ENCODE data around the gene MIEN1. TPM values are rescaled to one million over a fixed set of nuclear protein-coding genes. Genes with fewer than 3 reads are reported as not detected.
A peak's percentile ranks its signal among the peaks of the same experiment; 100 is the strongest.

Gene MIEN1
- total RNA-seq, 2 donors from 2014 or later, result 27.1 to 30.3 TPM

DNA sequence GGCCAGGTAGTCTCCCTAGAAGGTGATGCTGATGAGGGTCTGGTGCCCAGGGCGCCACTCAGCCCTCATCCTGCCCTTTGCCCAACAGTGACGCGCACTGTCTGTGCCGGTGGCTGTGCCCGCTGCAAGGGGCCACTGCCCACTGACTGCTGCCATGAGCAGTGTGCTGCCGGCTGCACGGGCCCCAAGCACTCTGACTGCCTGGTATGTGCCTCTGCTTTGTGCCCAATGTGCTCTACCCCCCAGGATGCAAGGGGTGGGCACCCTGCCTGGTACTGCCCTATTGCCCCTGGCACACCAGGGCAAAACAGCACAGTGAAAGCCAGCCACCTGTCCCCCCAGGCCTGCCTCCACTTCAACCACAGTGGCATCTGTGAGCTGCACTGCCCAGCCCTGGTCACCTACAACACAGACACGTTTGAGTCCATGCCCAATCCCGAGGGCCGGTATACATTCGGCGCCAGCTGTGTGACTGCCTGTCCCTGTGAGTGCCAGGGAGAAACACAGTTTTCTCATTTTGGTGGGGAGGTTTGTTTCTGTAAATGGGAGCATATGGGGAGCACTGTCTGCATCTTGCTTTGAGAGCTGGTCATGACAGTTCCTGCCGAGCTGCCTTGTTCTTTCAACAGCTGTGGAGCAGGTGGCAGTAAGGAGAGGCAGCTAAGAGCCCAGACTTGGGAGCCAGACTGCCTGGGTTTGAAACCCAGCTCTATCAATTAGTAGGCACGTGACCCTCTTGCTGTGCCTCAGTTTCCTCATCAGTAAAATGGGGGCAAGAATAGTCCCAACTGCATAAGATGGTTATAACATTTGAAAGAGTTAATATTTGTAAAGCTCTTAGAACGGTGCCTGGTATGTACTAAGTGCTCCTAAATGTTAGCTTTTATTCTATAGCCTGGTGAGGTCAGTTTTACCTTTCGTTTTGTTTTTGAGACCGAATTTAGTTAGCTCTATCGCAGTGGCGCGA lies 20.1 kb downstream of the MIEN1 start:
- TF ChIP-seq, protein P1, sequence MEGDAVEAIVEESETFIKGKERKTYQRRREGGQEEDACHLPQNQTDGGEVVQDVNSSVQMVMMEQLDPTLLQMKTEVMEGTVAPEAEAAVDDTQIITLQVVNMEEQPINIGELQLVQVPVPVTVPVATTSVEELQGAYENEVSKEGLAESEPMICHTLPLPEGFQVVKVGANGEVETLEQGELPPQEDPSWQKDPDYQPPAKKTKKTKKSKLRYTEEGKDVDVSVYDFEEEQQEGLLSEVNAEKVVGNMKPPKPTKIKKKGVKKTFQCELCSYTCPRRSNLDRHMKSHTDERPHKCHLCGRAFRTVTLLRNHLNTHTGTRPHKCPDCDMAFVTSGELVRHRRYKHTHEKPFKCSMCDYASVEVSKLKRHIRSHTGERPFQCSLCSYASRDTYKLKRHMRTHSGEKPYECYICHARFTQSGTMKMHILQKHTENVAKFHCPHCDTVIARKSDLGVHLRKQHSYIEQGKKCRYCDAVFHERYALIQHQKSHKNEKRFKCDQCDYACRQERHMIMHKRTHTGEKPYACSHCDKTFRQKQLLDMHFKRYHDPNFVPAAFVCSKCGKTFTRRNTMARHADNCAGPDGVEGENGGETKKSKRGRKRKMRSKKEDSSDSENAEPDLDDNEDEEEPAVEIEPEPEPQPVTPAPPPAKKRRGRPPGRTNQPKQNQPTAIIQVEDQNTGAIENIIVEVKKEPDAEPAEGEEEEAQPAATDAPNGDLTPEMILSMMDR (IDR thresholded peaks at IDR 0.05), result no peak
- Histone ChIP-seq H3K27me3 (replicated peaks; ENCODE audit: insufficient read depth) (no peaks in the 10 kb centered on the region), H3K36me3 (peaks cover 81% of the 10 kb centered on the region), H3K4me3 (no peak overlapping the region), H3K27ac (no peak overlapping the region), H3K4me1 (ENCODE audit: control insufficient read depth in 1 of 2, low read depth in 2 of 2) (peaks cover 12 to 20% of the 10 kb centered on the region in 2 donors), H3K9me3 (no peaks in the 10 kb centered on the region)
- ATAC-seq (ENCODE audit: insufficient number of reproducible peaks, low FRiP score, low read depth) (no peak), DNase-seq (ENCODE audit: low spot score) (no peak)

DNA sequence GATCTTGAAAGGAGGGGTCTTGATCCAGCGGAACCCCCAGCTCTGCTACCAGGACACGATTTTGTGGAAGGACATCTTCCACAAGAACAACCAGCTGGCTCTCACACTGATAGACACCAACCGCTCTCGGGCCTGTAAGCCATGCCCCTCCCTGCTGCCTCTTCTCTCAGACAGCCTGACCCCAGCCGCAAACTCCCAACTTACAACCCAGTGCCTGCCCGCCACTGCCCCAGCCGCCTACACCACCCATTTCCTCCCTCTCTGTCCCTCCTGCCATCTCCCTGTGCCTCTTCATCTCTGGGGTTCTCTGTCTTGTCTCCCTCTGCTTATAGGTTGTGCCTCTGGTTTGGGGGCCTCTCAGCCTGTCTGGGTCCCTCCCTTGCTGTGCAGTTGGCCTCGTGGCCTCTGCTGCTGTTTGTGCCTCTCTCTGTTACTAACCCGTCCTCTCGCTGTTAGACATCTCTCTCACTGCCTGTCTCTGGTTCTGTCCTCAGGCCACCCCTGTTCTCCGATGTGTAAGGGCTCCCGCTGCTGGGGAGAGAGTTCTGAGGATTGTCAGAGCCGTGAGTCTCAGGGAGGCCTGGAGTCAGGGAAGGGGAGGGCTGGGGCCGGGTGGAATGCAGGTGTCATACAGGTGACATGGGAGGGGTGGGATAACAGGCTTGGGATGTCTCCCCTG lies 20.9 kb downstream of the MIEN1 start:
- Histone ChIP-seq H3K36me3 (peaks cover 73% of the 10 kb centered on the region), H3K4me3 (no peak overlapping the region), H3K9me3 (no peaks in the 10 kb centered on the region), H3K4me1 (ENCODE audit: control insufficient read depth in 1 of 2, low read depth in 2 of 2) (peaks cover 16 to 28% of the 10 kb centered on the region in 2 donors), H3K27me3 (replicated peaks; ENCODE audit: insufficient read depth) (no peaks in the 10 kb centered on the region), H3K27ac (no peak overlapping the region)
- no peak for DNase-seq (ENCODE audit: low spot score)
- TF ChIP-seq, protein P1 (IDR thresholded peaks at IDR 0.05), result no peak
- ATAC-seq (ENCODE audit: insufficient number of reproducible peaks, low FRiP score, low read depth), result no peak

DNA sequence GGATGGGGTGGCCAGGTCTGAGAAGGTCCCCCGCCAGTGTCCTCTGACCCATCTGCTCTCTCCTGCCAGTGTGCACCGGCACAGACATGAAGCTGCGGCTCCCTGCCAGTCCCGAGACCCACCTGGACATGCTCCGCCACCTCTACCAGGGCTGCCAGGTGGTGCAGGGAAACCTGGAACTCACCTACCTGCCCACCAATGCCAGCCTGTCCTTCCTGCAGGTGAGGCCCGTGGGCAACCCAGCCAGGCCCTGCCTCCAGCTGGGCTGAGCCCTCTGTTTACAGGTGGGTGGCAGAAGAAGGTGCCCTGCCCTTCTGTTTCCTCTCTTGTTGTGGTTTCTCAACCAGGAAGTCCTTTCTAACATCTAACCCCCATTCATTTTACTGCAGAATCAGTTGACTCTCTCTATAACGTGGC lies 23.4 kb downstream of the MIEN1 start:
- no peaks in the 10 kb centered on the region for H3K27me3 ChIP-seq (replicated peaks; ENCODE audit: insufficient read depth)
- TF ChIP-seq, protein P1 (IDR thresholded peaks at IDR 0.05), result no peak
- H3K4me3 ChIP-seq, result no peak overlapping the region
- DNase-seq (ENCODE audit: low spot score) (no peak), ATAC-seq (ENCODE audit: insufficient number of reproducible peaks, low FRiP score, low read depth) (no peak)
- no peaks in the 10 kb centered on the region for H3K9me3 ChIP-seq
- peaks cover 16 to 53% of the 10 kb centered on the region in 2 donors for H3K4me1 ChIP-seq (ENCODE audit: control insufficient read depth in 1 of 2, low read depth in 2 of 2)
- peaks cover 49% of the 10 kb centered on the region for H3K36me3 ChIP-seq
- H3K27ac ChIP-seq, result peak overlapping the region in 1 of 2 donors; percentile 85

DNA sequence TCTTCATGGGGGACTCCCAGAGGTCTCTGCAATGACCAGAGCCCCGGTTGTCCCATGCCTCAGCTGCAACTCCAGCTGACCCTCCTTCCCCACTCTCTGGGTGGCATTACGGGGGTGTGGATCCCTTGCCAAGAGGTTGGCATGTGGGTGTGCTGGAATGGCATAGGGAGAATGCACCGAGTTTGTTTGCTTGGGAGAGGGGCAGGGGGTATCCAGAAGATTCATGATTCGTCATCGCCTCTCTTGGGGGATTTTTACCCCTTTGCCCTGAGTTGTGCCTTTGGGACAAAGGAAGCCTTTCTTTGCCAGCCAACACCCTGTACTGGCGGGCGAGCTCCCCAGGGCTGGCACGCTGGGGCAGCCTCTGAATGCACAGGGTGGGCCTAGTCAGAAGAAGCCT lies 23.9 kb downstream of the MIEN1 start:
- H3K4me3 ChIP-seq, result peak overlapping the region; percentile 36
- no peaks in the 10 kb centered on the region for H3K27me3 ChIP-seq (replicated peaks; ENCODE audit: insufficient read depth)
- H3K36me3 ChIP-seq, result peaks cover 43% of the 10 kb centered on the region
- peaks cover 16 to 58% of the 10 kb centered on the region in 2 donors for H3K4me1 ChIP-seq (ENCODE audit: control insufficient read depth in 1 of 2, low read depth in 2 of 2)
- H3K27ac ChIP-seq, result peak overlapping the region in 1 of 2 donors; percentile 85
- TF ChIP-seq, protein P1 (IDR thresholded peaks at IDR 0.05), result no peak
- ATAC-seq (ENCODE audit: insufficient number of reproducible peaks, low FRiP score, low read depth) (no peak), DNase-seq (ENCODE audit: low spot score) (no peak)
- H3K9me3 ChIP-seq, result no peaks in the 10 kb centered on the region

DNA sequence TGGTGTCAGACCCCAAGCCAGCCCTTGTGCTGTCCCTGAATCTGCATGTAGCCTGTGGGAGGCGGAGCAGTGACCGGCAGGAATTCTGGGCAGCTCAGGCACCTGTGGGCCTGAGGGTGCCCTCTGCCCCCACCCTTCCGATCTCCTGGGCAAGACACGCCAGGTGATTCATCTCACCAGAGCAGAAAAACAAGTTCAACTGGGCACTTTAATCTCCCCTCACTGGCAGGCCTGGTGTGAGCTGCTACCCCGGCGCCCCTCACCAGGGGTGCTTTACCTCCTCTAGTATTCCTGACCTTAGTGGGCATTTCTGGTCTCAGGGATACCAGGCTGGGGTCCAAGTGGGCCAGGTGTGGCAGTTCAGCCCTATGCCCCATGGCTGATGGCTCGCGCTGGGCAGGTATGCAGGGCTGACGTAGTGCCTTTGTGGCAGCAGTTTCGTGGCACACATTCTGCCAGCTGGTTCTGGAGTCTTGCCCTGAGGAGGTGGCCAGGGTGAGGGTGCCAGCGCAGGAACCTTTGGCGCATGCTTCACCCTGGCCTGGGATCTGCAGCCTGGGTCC lies 24.5 kb downstream of the MIEN1 start:
- no peak for DNase-seq (ENCODE audit: low spot score)
- no peak for ATAC-seq (ENCODE audit: insufficient number of reproducible peaks, low FRiP score, low read depth)
- TF ChIP-seq, protein P1 (IDR thresholded peaks at IDR 0.05), result no peak
- H3K27ac ChIP-seq, result peak overlapping the region; percentile 83 to 85
- H3K4me1 ChIP-seq (ENCODE audit: control insufficient read depth in 1 of 2, low read depth in 2 of 2), result peaks cover 16 to 62% of the 10 kb centered on the region in 2 donors
- peaks cover 38% of the 10 kb centered on the region for H3K36me3 ChIP-seq
- no peaks in the 10 kb centered on the region for H3K9me3 ChIP-seq
- no peaks in the 10 kb centered on the region for H3K27me3 ChIP-seq (replicated peaks; ENCODE audit: insufficient read depth)
- H3K4me3 ChIP-seq, result peak overlapping the region; percentile 36
